Measurements from ENCODE around the gene TAF1B.

TAF1B gene

DNA sequence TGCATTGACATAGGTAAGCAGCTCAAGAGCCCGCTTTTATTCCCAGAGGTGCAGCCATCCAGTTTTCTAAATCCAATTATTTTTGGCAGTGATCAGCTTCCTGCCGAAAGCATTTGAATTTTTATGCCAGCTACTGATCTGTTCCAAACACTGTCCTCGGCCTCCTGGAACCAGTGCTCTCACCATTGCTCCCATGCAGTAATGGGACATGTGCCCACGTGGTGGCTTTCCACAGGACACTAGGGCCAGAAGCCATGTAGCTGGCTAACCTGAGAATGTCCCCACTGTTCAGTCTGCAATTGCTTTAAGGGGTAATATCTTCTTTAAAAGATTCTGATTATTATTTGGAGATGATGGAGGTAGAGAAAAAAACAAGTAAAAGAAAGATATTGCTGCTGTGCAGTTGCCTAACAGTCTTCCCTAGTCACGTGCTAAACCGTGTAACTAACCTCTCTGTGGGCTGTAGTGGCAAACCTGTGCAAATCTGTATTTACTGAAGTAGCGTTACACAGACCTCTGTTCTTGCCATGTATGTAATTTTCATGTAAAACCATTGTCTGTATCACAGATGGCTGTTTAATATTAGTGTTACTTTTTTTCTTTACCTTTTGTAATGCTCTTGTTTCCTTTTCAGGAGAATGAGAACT, 121.2 kb downstream of the TAF1B start:
- DNase-seq (ENCODE audit: low spot score): no peak

DNA sequence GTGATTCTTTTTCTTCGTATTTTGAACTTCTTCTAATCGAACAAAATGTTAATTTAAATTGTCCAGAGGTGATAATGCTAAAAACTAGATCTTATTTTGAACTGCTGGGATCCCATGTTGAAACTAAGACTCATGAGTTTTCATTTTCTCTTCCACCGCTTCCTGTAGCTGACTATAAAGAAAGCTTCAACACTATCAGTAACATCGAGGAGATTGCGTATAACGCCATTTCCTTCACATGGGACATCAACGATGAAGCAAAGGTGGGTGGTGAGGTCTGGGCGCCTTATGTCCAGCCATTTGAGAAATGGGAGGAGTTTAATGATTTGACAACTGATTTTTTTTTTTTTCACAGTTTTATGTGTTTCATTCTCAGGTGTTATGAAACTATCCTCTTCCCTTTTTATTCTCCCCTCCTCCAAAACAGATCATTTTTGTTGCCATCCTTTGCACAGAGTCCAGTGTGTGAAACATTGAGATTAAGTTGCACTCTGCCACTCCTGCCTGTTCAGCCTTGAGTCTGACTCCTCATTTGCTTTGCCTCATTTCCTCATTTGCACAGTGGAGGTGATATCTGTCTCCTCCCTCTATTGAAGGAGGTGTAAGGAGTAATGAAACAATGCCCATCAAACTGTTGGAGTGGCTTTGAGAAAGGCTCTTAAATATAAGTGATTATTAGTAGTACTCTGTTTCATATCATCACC, 122.0 kb downstream of the TAF1B start:
- FAIRE-seq (no peak), DNase-seq (ENCODE audit: low spot score) (no peak)

More for the DNA sequence above, 121.2 kb downstream of the TAF1B start:
- no peak for FAIRE-seq

DNA sequence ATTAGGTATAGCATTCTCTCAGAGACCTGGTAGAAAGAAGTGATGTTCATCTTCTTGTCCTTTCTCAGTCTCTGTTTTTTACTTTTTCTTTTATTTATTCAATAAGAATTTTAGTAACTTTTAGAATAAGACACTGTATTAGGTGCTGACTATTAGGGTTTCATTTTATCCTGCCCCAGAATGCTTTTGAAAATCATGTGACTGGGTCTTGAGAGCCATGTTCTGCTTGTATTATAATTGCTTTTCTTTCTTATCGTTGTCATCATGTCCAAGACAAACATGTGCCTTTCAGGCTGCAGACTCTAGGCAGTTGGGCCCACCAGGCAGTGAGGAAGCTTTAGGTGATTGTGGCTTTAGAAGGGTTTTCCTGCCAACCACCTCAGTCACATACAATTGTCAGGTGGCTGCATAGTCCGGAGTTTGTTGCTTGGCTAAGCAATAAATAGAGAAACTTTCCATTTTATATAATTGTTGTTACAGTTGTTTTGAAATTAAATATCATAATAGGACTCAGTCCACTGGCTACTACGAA, 123.3 kb downstream of the TAF1B start:
- no peak for DNase-seq (ENCODE audit: low spot score)
- FAIRE-seq: no peak

DNA sequence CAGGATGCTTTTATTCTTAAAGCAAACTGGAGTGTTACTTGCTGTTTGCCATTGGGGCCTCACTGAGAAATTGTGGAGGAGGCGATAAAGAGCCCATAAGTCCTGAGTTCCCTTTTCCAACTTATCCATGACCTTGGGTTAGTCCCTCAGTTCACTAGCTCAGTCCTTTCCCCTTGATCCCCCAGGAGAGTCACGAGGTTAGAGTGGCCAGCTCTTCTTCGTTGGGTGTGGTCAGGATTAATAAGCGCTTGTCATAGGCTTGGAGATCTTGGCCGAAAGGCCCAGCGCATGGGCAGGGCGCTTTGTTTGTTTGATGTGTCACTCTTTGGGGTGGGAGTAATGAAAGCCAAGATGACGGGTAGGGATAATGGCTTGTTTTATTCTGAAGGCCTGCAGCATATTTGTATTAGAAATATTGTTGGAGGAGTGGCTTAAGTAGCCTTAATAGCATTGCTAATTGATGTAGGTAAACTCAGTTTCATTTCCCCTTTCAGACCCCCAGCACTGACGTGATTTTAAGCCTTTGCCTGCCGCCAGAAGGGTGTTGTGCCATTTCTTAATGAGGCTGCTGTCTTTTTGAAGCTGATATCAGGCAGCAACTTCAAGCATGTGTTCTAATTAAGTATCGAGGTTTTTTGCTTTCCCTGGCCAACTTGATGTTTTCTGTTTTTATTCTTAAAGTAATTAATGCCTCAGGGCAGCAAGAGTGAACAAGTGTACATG, 123.9 kb downstream of the TAF1B start:
- no peak for DNase-seq (ENCODE audit: low spot score)
- FAIRE-seq: no peak

DNA sequence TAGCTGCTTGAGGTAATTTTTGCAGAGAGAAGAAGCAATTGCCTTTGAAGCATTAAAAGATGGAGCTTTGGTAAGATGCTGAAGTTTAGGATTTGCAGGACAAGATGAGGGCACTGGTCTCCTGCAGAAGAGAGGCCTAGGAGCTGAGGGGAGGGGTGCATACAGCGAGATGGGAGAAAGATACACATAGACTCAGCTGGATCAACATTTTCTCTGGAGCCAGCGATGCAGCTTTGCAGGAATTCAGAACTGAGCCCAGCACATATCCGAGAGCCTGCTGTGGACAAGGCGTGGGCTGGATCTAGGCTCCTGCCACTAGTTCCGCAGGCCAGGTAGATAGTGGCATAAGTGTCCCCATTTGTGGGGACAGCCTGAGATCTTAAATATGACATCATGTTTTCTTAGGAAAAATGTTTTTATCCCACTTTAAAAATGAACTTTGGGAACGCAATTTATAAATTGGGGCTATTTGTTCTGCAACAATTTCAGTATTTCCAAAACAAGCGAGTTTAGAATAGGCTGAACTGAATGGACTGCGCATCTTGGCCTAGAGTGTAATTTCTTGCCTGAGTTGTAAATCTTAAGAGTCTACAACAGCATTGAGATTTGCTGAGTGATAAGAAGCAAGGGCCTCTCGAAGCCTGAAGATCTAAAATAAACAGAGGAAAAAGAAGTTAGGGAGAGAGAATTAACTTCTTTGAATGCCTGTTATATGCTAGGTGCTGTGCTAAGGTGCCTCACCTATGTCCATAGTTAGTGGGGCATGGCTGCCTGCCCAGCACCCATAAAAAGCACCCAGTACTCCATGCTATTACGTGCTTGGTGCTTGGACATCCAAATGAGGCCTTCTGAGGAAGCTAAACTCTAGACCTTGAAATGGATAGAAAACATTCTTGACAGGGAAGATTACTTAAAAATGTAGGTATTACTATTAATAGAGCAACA, 125.6 kb downstream of the TAF1B start:
- FAIRE-seq (no peak), DNase-seq (ENCODE audit: low spot score) (no peak)

DNA sequence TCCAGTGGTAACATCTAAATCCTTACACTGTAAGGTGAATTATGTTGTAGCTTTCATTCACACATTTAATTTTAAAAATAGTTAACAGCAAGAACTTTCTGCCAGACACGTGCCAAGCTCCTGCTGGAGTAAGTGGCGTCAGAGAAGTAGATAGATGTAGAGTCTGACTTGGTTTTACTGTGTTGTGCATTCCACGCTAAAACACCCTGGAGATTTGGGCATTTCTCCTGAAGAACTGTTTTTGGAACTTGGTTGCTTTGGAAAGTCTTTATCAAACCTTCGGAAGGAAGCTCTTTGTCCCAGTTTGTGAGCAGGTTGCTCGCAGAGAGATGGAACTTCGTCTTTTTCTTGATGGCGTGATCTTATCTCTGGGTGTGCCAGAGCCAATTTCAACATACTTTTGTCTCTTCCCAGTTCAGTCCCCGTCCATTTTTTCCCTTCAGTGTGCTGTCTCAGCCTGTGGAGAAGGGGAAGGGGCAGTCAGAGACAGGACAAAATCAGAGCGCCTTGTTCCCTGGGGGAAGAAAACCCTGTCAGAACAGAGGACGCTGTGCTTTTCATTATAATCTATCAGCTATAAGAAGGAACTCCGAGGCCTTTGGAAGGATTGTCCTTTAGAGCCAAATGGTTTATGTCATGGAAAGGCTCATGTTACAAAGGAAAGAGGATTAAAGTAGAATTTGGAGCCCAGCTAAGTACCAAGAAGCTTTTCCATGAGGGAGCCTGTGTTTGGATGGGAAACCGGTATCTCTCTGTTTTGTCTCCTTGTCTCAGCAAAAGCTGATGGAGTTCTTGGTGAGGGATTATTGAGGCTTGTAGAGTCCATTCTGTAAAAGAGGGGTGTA, 127.1 kb downstream of the TAF1B start:
- no peak for FAIRE-seq
- DNase-seq (ENCODE audit: low spot score): no peak

DNA sequence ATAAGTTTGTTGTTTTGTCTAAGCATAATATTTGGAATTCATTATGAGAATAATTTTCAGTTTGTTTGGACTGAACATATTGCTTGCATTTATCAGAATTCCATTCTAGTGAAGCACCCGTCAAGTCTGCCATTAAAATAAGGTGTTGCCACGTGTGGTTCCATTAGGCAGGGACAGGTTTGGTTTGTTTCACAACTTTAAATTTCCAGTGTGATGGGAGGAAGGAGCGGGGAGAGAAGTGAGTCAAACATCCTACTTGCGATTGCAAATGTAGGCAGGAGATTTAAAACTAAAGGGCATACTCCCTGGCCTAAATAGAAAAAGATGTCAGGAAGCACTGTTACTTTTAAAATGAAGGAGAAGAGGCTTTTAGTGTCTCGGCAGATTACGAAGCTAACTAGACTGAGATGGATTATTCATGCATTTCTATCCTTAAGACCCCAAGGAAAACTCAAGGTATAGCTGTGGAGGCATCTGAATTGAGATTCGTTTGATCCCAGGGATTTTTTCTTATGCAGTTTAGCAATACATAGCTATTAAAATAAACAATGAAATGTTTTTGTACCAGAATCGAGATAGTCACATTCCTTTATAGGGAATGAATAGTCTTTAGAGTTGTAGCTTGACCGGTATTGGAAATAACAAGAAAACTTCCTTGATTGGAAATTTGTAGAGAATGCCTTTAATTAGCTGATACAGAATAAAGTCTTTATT, 128.0 kb downstream of the TAF1B start:
- FAIRE-seq: no peak
- no peak for DNase-seq (ENCODE audit: low spot score)

DNA sequence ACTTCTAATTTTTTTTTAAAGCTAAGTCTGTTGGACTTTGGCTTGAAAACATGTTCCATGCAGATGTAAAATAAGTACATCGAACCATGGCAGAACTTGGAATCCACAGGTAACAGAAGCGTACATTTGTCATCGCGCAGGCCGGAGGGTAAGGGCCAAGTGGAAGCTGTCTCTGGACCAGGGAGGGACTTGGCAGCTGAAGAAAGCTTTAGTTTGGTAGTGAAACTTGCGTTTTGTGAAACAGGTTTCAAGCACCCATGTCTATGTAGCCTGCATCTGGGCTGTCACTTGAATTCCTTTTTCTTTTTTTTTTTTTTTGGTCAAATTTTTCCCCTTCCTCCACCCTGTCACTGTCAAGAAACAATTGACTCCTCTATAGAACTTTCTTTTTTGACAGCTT, 128.6 kb downstream of the TAF1B start:
- DNase-seq (ENCODE audit: low spot score): no peak
- FAIRE-seq: no peak

DNA sequence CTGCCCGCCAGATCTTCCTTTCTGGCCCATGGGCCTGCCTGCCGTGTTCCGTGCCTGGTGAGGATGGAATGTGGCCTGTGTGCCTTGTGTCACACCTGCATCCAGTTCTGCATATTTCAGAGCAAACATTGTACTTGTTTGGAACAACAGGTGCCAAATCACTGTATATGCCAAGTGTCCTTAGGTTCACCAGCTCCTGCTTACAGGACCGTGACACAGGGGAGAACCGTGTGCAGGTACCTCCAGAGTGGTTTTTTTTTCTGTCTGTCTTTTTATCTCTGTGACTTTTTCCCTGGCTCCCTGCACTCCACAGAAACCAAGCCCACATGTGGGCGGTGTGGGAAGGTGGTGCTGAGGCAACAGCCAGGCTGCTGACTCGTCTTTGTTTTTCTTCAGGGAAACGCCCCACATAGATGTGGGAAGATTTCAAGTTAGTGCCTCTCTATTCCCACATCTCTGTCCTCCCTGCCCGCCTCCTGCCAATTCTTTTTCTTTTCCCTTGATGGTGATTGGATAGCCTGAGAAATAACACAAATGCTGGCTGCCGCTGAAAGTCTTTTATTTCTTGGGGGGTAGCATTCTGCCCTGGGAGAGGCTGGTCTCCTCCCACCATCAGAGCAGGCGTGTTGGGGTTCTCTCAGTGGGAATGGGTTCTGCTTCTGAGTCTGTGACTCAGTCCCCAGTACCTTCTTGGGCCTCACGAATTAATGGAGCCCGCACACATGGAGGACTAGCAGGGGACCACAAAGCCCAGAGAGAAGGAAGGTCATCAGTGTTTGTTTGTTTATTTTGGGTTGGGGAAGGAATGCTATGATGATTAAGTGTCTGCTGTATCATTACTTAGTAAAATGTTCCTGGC, 129.6 kb downstream of the TAF1B start:
- FAIRE-seq (peak; percentile 42), DNase-seq (ENCODE audit: low spot score) (no peak)

DNA sequence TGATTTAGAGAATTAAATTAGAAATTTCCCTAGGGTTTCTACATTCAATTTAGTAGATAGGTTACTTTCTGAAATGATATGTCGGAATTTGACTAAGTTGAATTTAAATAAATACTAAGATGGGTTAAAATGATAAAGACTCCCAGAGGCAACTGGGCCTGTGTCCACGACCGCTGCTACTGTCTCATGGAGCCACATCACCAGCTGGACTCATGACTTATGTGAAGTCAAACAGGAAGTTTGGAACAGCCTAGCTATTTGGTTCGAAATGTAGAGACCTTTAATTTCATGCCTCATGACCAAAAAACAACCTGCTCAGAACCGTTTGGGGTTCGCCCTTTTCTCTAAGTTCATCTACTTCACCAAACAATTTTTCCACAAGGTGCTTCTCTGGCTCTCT, 130.4 kb downstream of the TAF1B start:
- FAIRE-seq (no peak), DNase-seq (ENCODE audit: low spot score) (no peak)

DNA sequence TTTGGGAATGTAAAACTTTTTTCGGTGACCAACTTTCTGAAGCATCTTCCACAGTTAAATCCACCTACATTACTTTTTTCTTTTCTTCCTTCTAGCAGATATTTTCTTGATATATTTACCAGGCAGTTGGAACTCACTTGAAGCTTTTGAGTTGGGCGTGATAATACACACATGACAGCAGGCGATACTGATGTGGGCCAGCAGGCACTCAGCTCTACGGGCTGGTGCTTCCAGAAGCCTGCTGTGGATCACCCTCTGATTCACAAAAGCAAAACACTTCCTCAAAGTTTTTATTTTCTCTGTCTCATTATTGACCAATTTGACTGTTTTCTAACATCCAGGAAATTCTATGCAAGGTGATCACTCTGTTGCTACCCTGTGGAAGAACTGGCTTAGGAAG, 131.1 kb downstream of the TAF1B start:
- FAIRE-seq: no peak
- no peak for DNase-seq (ENCODE audit: low spot score)

DNA sequence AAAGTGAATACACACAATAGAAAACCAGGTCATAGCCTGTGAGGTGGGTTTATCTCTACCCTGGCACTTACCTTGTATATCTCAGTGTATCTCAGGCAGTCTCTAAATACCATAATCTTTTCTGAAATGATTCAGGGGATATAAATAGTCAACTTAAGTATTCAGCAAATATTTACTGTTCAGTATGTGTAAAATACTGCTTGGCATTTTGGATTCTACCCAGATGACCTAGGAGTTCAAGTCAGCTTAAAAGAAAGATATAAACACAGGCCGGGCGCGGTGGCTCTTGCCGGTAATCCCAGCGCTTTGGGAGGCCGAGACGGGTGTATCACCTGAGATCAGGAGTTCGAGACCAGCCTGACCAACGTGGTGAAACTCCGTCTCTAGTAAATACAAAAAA, 132.1 kb downstream of the TAF1B start:
- DNase-seq (ENCODE audit: low spot score): no peak
- FAIRE-seq: no peak

DNA sequence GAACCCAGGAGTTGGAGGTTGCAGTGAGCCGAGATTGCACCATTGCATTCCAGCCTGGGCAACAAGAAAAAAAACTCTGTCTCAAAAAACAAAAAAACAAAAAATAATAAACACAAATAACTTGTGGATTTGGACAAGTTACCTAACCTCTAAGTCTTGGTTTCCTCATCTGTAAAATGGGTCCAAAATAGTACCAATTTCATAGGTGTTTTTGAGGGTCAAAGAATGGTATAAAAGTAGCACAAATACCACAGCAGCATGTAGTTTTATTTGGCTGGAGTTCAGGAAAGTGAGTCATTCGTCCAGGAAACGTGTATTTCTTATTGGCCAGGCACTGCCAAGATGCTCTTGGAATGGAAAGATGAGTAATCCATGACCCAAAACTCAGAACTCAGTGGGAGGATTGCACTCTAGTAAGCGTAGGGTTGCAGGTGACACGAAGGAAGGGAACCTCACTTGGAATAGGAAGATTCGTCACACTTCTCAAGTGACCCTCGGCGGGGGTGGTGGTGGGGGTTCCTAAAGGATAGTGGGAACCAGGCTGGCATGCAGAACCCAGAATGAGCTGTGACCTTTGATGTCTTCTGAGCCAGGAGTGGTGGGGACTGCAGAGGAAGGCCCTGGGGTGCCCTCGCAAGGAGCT, 132.7 kb downstream of the TAF1B start:
- peak; percentile 97 for FAIRE-seq
- DNase-seq (ENCODE audit: low spot score): peak; percentile 97

DNA sequence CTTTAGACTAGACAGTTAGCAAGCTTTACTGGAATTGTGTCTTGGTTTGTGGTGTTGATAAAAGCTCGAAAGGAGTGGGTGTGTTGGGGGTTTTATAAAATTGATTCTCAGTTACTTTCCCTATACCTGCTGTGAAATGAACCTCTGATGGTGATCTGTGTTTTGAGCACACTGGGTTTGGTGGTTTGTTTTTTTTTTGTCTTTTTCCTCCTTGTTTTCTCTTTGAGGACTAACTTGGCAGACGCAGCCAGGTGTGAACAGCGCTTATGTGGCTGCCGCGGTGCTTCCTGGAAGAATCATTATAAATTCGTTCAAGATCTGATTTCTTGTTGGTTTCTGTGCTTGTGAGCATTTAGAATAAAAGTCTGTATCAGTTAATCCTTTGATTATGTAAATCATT, 136.7 kb downstream of the TAF1B start:
- no peak for DNase-seq (ENCODE audit: low spot score)
- FAIRE-seq: no peak

DNA sequence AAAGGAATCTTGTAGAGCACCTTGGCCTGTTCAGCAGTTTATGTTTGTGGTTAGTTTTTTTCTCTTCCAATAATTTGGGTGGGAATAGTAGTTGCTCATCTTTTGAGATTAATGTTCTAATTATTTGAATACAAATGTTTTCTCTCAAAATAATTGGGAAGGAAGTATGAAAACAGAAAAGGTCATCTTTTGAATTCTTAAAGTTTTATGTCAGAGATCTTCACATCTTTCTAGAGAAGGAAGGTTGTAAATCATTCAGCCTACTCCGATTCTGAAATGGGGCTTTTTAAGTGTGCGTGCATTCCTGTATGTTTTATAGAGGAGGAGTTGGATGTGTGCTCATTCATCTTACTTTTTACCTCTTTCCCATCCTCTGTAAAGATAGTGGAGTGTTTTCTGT, 137.2 kb downstream of the TAF1B start:
- no peak for FAIRE-seq
- DNase-seq (ENCODE audit: low spot score): no peak

DNA sequence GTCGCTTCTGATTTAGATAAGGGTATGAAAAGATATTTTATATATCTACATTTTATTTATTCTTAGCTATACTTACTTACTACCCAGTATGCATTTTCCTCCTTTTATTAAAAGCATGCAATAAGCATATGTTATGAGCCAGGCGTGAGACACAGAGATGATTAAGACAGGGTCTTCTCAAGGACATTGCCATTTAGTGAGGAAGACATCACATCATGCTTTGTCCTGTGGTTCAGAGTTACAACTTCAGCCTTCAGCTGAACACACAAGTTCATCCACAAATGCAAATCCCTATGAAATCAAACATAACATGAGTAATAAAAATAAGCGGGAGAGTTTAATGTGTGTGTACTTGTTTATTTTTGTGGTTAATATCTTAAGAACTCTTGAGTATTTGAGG, 138.4 kb downstream of the TAF1B start:
- DNase-seq (ENCODE audit: low spot score) (no peak), FAIRE-seq (no peak)

DNA sequence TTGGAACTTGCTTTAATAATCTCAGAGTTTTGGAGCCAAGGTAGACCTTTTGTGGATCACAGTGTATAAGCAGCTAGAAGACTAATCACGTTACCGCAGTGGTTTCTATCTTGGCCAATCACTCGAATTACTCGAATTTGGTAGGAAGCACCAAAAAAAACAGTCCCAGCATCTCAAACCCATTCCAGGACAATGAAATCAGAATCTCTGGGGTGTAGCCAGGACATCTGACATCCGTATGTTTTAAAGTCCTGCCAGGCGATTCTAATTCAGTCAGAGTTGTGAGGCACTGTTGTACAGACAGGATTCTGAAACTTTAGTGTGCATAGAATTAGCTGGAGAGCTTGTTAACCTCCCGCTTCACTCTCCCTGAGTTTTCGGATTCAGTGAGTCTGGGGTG, 139.0 kb downstream of the TAF1B start:
- FAIRE-seq: no peak
- DNase-seq (ENCODE audit: low spot score): no peak

DNA sequence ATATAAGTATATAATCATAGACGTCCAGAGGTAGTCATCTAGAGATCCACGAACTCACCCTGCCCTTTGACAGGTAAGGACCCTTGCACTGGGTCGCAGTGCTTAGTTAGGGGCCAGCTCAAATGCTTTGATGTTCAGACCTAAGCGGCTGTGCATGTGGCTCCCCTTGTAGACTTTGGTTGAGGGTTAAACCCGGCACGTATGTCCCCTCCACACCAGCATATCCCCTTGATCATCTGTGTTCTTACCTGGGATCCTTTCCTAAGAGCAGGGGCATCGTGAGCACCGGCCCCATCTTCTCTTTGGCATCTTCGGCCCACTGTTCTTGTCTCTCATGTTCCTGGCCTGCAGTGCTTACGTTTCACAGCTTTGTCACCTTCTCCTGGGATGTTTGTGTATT, 139.6 kb downstream of the TAF1B start:
- no peak for FAIRE-seq

More for the DNA sequence above, 139.6 kb downstream of the TAF1B start:
- no peak for DNase-seq (ENCODE audit: low spot score)
